HCT116 (cell line): ENCODE results near the gene CDC42SE1. TPM values are rescaled to one million over a fixed set of nuclear protein-coding genes. Genes with fewer than 3 reads are reported as not detected.
A peak's percentile ranks its signal among the peaks of the same experiment; 100 is the strongest.

Experiments
- ATAC-seq: fragments of 200-7000 bp; cut with Tn5 transposase; 2 replicates; pipeline ENCODE4 v1.9.1; 2020; ENCODE audit warnings: mild to moderate bottlenecking, moderate library complexity
- BruUV-seq: library from RNA; stranded (reverse); fragments of 400-500 nt; replicated peaks from 2 replicates; lab custom pipeline; 2021; lab: Mats Ljungman, UMichigan
- CTCF ChIA-PET: fragments of 300-600 bp; sonication (Branson Sonifier 250); formaldehyde crosslinking; loops from one replicate; lab custom pipeline; 2021; ENCODE audit warnings: antibody characterized with exemption; lab: Charles Lee
- POLR2A ChIA-PET: fragments of 300-600, 350-600 bp; sonication (Branson Sonifier 250); formaldehyde crosslinking; loops from one replicate; lab custom pipeline; 2021; ENCODE audit warnings: antibody characterized with exemption; lab: Charles Lee
- RAD21 ChIA-PET, 2 experiments: fragments of 300-600 bp; sonication (Branson Sonifier 250); formaldehyde crosslinking; loops; one replicate each; lab custom pipeline; 2023; ENCODE audit warnings: low total read pairs in 2 of 2; ENCODE audit not compliant: uncharacterized antibody in 2 of 2, unreplicated experiment in 2 of 2, low non-redundant PET in 1 of 2; lab: Charles Lee
- DNase-seq: peaks from one replicate; pipeline ENCODE4 v3.0.0-alpha.2; 2010; ENCODE audit warnings: low read depth, low spot score
- H2AFZ ChIP-seq: fragments of 200-600 bp; shearing (Covaris generic), sonication (generic); 2 replicates; pipeline ENCODE4 v1.6.1; 2017; ENCODE audit warnings: low read depth, mixed run types, mixed read lengths, antibody characterized with exemption, low read length; ENCODE audit not compliant: poor library complexity, severe bottlenecking
- H3K27ac ChIP-seq: 2 replicates; pipeline ENCODE4 v1.5.1; 2012; ENCODE audit warnings: low read depth, low read length
- H3K27me3 ChIP-seq: fragments of 200-600 bp; sonication (generic); 2 replicates; pipeline ENCODE4 v1.6.1; 2016; ENCODE audit warnings: mixed run types, low read length, mixed read lengths; ENCODE audit not compliant: insufficient read depth
- H3K36me3 ChIP-seq, 2 experiments: fragments of 200-500 bp in 1 of 2; fragments of 200-600 bp in 1 of 2; sonication (Bioruptor generic) in 1 of 2; sonication (generic) in 1 of 2; 2 replicates each; pipeline versions ENCODE4 v1.5.1 to v1.6.1; 2014 to 2016; ENCODE audit warnings: low read length in 2 of 2, inconsistent platforms in 1 of 2, mixed read lengths in 1 of 2, mixed run types in 1 of 2; ENCODE audit not compliant: insufficient read depth in 2 of 2, control insufficient read depth in 1 of 2
- H3K4me1 ChIP-seq, 2 experiments: fragments of 200-600 bp in 1 of 2; sonication (generic) in 1 of 2; 2 replicates each; pipeline versions ENCODE4 v1.5.1 to v1.6.1; 2012 to 2017; ENCODE audit warnings: low read length in 2 of 2, inconsistent platforms in 1 of 2, mild to moderate bottlenecking in 1 of 2, mixed read lengths in 1 of 2, mixed run types in 1 of 2, moderate library complexity in 1 of 2; ENCODE audit not compliant: insufficient read depth in 2 of 2, control insufficient read depth in 1 of 2
- H3K4me2 ChIP-seq: fragments of 200-600 bp; sonication (generic); 2 replicates; pipeline ENCODE4 v1.6.1; 2017; ENCODE audit warnings: mixed run types, low read length, mixed read lengths
- H3K4me3 ChIP-seq, 2 experiments: fragments of 200-600 bp in 1 of 2; sonication (generic) in 1 of 2; replicated peaks in 1 of 2; 2 replicates each; pipeline ENCODE4 v1.5.1; 2011 to 2016; ENCODE audit warnings: low read length in 2 of 2, control low read depth in 1 of 2, low read depth in 1 of 2, mild to moderate bottlenecking in 1 of 2, mixed read lengths in 1 of 2, mixed run types in 1 of 2
- H3K79me2 ChIP-seq: fragments of 200-600 bp; sonication (generic); 2 replicates; pipeline ENCODE4 v1.6.1; 2017; ENCODE audit warnings: mild to moderate bottlenecking, mixed run types, low read length, moderate library complexity, mixed read lengths; ENCODE audit not compliant: insufficient read depth
- H3K9ac ChIP-seq: fragments of 200-600 bp; sonication (generic); 2 replicates; pipeline ENCODE4 v1.6.1; 2016; ENCODE audit warnings: low read length, mixed read lengths
- H3K9me2 ChIP-seq: fragments of 200-600 bp; sonication (generic), shearing (Covaris generic); 2 replicates; pipeline ENCODE4 v1.6.1; 2017; ENCODE audit warnings: mixed run types, mild to moderate bottlenecking, moderate library complexity; ENCODE audit not compliant: insufficient read depth
- H3K9me3 ChIP-seq, 2 experiments: fragments of 200-500 bp in 1 of 2; fragments of 200-600 bp in 1 of 2; sonication (Bioruptor generic) in 1 of 2; sonication (generic) in 1 of 2; 2 replicates each; pipeline ENCODE4 v1.6.1; 2014 to 2017; ENCODE audit warnings: low read length in 2 of 2, mixed read lengths in 2 of 2, inconsistent platforms in 1 of 2, low read depth in 1 of 2, mild to moderate bottlenecking in 1 of 2, mixed run types in 1 of 2, moderate library complexity in 1 of 2; ENCODE audit not compliant: control insufficient read depth in 1 of 2, insufficient read depth in 1 of 2
- H4K20me1 ChIP-seq: fragments of 200-600 bp; sonication (generic), shearing (Covaris generic); 2 replicates; pipeline ENCODE4 v1.6.1; 2017; ENCODE audit warnings: mixed run types, mild to moderate bottlenecking, moderate library complexity; ENCODE audit not compliant: insufficient read depth
- CBX3 ChIP-seq: IDR thresholded peaks from 2 replicates; pipeline ENCODE4 v1.6.1; 2012; ENCODE audit warnings: low read depth
- CEBPB ChIP-seq: IDR thresholded peaks from 2 replicates; pipeline ENCODE4 v1.6.1; 2012; ENCODE audit warnings: low read depth
- EGR1 ChIP-seq: IDR thresholded peaks from 2 replicates; pipeline ENCODE4 v1.6.1; 2012; ENCODE audit warnings: low read depth
- ELF1 ChIP-seq: IDR thresholded peaks from 2 replicates; pipeline ENCODE4 v1.6.1; 2012; ENCODE audit warnings: low read depth, borderline replicate concordance
- EZH2 ChIP-seq: fragments of 200-600 bp; sonication (generic); IDR thresholded peaks from 2 replicates; pipeline ENCODE4 v1.6.1; 2017; ENCODE audit warnings: antibody characterized with exemption, mixed run types
- EZH2phosphoT487 ChIP-seq: fragments of 200-600 bp; IDR thresholded peaks from 2 replicates; pipeline ENCODE4 v1.6.1; 2018; ENCODE audit warnings: antibody characterized with exemption, borderline replicate concordance
- FOSL1 ChIP-seq: IDR thresholded peaks from 2 replicates; pipeline ENCODE4 v1.6.1; 2012; ENCODE audit warnings: low read depth
- JUND ChIP-seq: IDR thresholded peaks from 2 replicates; pipeline ENCODE4 v1.6.1; 2012
- POLR2A ChIP-seq: IDR thresholded peaks from 2 replicates; pipeline ENCODE4 v1.7.0; 2011; ENCODE audit warnings: borderline replicate concordance; ENCODE audit not compliant: insufficient read depth, insufficient read length; ENCODE audit errors: extremely low read depth
- POLR2AphosphoS5 ChIP-seq: IDR thresholded peaks from 2 replicates; pipeline ENCODE4 v1.6.1; 2011; ENCODE audit warnings: mild to moderate bottlenecking, low read depth, low read length, moderate library complexity
- REST ChIP-seq: IDR thresholded peaks from 2 replicates; pipeline ENCODE4 v1.6.1; 2012; ENCODE audit warnings: low read depth
- SP1 ChIP-seq: IDR thresholded peaks from 2 replicates; pipeline ENCODE4 v1.6.1; 2012; ENCODE audit warnings: low read depth
- TCF7L2 ChIP-seq: IDR thresholded peaks from 2 replicates; pipeline ENCODE4 v1.7.0; 2011; ENCODE audit warnings: borderline replicate concordance, inconsistent platforms; ENCODE audit not compliant: insufficient read depth, insufficient read length; ENCODE audit errors: extremely low read depth
- YY1 ChIP-seq: IDR thresholded peaks from 2 replicates; pipeline ENCODE4 v1.6.1; 2011; ENCODE audit warnings: low read length, low read depth, moderate library complexity, mild to moderate bottlenecking; ENCODE audit not compliant: insufficient replicate concordance; ENCODE audit errors: extremely low read depth
- ZFX ChIP-seq: fragments of 450-650 bp; IDR thresholded peaks from 2 replicates; pipeline ENCODE4 v1.6.1; 2017
- ZNF274 ChIP-seq: fragments of 200-500 bp; sonication (Bioruptor generic); IDR thresholded peaks from 2 replicates; pipeline ENCODE4 v1.6.1; 2014; ENCODE audit warnings: mild to moderate bottlenecking, low read depth, low read length, inconsistent platforms
- intact Hi-C: fragments of 100-400 bp; cut with micrococcal nuclease; formaldehyde crosslinking; loops from 2 replicates; pipeline ENCODE4 v1.10.0; 2022
- total RNA-seq: library from RNA; stranded (reverse); gene quantifications from one replicate; pipeline ENCODE4 v1.2.1, GENCODE V29; 2021; ENCODE audit not compliant: unreplicated experiment

The CDC42SE1 gene
- total RNA-seq, 1 experiment from 2014 or later, result 50.5 TPM

GRCh38 chr1:151054971-151055547, 4.4 kb downstream of the CDC42SE1 start:
- Histone ChIP-seq H4K20me1 (no peaks in the 10 kb centered on the region; the same call in 1 of the 2 replicates), H3K9me3 (no peaks in the 10 kb centered on the region), H3K79me2 (peaks cover 47% of the 10 kb centered on the region), H3K36me3 (peaks cover 24 to 48% of the 10 kb centered on the region in 2 experiments), H3K9me2 (no peaks in the 10 kb centered on the region), H3K27ac (no peak overlapping the region), H3K27me3 (no peaks in the 10 kb centered on the region), H3K4me3 (no peak overlapping the region), H3K9ac (no peak overlapping the region), H3K4me1 (peaks cover 14 to 36% of the 10 kb centered on the region in 2 experiments), H2AFZ (no peak overlapping the region), H3K4me2 (no peak overlapping the region)
- TF ChIP-seq JUND (no peak), TCF7L2 (no peak), CEBPB (0 out of 2 replicates have a peak, but pooled peaks have one; percentile 53)
- intact Hi-C loops, result loop anchor here (5.0 kb wide), 1 partner anchor 33 kb away; no protein-coding TSS in a partner anchor
- POLR2A ChIA-PET, result no interaction called here
- no TSS peak for BruUV-seq
- DNase-seq (no peak), ATAC-seq (no peak)
- RAD21 ChIA-PET, result no interaction called here
- CTCF ChIA-PET, result no interaction called here

DNA sequence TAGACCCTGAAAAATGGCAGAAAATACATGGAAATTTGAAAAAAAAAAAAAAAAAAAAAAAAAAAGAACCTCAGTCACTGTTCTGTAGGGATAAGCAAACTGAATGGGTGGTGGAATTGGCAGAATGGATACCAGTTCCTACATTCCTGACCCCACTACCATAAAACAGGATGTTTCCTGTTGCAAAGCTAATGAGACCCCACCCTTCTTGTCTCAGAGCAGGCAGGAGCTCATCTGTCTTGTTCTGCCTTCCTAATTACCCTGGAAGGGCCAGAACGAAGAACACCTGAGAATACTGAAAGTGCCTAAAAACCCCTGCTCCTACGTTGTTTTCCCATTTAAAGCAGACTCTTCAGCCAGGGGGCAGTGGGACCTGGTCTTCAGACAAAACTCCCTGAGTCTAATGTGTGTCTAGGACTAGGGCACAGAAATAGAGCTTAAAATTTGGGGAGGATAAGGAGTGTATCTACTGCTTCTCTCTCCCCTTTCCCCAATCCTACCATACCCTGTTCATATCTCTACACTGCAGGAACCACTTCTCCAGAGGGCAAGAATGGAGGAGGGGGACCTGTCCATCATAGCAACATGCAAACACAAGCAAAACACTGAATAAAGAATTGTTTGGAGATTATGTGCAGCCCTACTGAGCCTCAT, 7.9 kb downstream of the CDC42SE1 start:
- ATAC-seq, result no peak
- intact Hi-C loops, result no loop called here
- Histone ChIP-seq H4K20me1 (no peaks in the 10 kb centered on the region), H3K4me3 (no peak overlapping the region), H3K9ac (no peak overlapping the region), H3K27me3 (no peaks in the 10 kb centered on the region), H3K79me2 (peaks cover 17% of the 10 kb centered on the region; the same call in 1 of the 2 replicates), H3K9me3 (no peaks in the 10 kb centered on the region), H3K4me1 (peaks cover 0 to 10% of the 10 kb centered on the region in 2 experiments; a peak in 1 of 4 replicates), H2AFZ (no peak overlapping the region), H3K36me3 (peaks cover 24 to 43% of the 10 kb centered on the region in 2 experiments), H3K27ac (no peak overlapping the region), H3K9me2 (no peaks in the 10 kb centered on the region), H3K4me2 (no peak overlapping the region)
- DNase-seq, result no peak
- ChIA-PET RAD21 (no interaction called here), CTCF (interaction anchor here (1.1 kb wide), 1 partner anchor 8 kb away, joined by 4 read pairs; the partner anchor contains the start of gene CDC42SE1), POLR2A (interaction anchor here (0.7 kb wide), 1 partner anchor 424 kb away, joined by 3 read pairs; no protein-coding TSS in a partner anchor)
- BruUV-seq, result no TSS peak
- TF ChIP-seq EZH2phosphoT487 (no peak), REST (no peak), POLR2AphosphoS5 (no peak), FOSL1 (no peak), YY1 (no peak), CBX3 (no peak), CEBPB (no peak), ZFX (no peak), EGR1 (no peak), EZH2 (no peak), SP1 (no peak), JUND (no peak), POLR2A (no peak), ZNF274 (no peak), ELF1 (no peak)
